GM23338 (cell line): ENCODE measurements around the gene NEMF. TPM values are rescaled to one million over a fixed set of nuclear protein-coding genes. Genes with fewer than 3 reads are reported as not detected.
"Not testable (repeated sequence)": the region's sequence is repeated elsewhere in the genome, so short reads cannot be mapped to it uniquely, and the experiment has no call there.

ENCODE experiments used
- ATAC-seq: fragments of 200-7000 bp; cut with Tn5 transposase; 3 replicates; pipeline ENCODE4 v1.9.1; 2020
- DNase-seq: peaks from one replicate; pipeline ENCODE4 v3.0.0-alpha.2; 2015; ENCODE audit warnings: low spot score
- H2AFZ ChIP-seq: fragments of 200-600 bp; sonication (generic); 2 replicates; pipeline ENCODE4 v1.8.0; 2016; ENCODE audit warnings: antibody characterized with exemption, mild to moderate bottlenecking, moderate library complexity
- H3F3A ChIP-seq: fragments of 200-600 bp; sonication (generic); replicated peaks from 2 replicates; pipeline ENCODE4 v1.8.0; 2017; ENCODE audit warnings: antibody characterized with exemption, mixed run types, low read depth
- H3K27ac ChIP-seq: fragments of 200-600 bp; sonication (generic); 2 replicates; pipeline ENCODE4 v1.6.1; 2016; ENCODE audit warnings: low read depth
- H3K27me3 ChIP-seq: fragments of 200-600 bp; sonication (generic); 2 replicates; pipeline ENCODE4 v1.8.0; 2016; ENCODE audit warnings: mild to moderate bottlenecking, mixed run types, moderate library complexity; ENCODE audit not compliant: insufficient read depth
- H3K36me3 ChIP-seq: fragments of 200-600 bp; sonication (generic); 2 replicates; pipeline ENCODE4 v1.8.0; 2016; ENCODE audit warnings: mild to moderate bottlenecking; ENCODE audit not compliant: insufficient read depth
- H3K4me1 ChIP-seq: fragments of 200-600 bp; sonication (generic); 2 replicates; pipeline ENCODE4 v1.8.0; 2016; ENCODE audit warnings: mild to moderate bottlenecking, moderate library complexity; ENCODE audit not compliant: insufficient read depth
- H3K4me2 ChIP-seq: fragments of 200-600 bp; sonication (generic); 2 replicates; pipeline ENCODE4 v1.7.1; 2017; ENCODE audit warnings: mixed run types
- H3K4me3 ChIP-seq: fragments of 200-600 bp; sonication (generic); 2 replicates; pipeline ENCODE4 v1.6.1; 2016; ENCODE audit warnings: mixed run types
- H3K79me2 ChIP-seq: fragments of 200-600 bp; sonication (generic); replicated peaks from 2 replicates; pipeline ENCODE4 v1.8.0; 2017; ENCODE audit warnings: mild to moderate bottlenecking; ENCODE audit not compliant: insufficient read depth
- H3K9me2 ChIP-seq: fragments of 200-600 bp; sonication (generic); 2 replicates; pipeline ENCODE4 v1.8.0; 2017; ENCODE audit not compliant: insufficient read depth
- H4K20me1 ChIP-seq: fragments of 200-600 bp; sonication (generic); replicated peaks from 2 replicates; pipeline ENCODE4 v1.8.0; 2017; ENCODE audit warnings: mild to moderate bottlenecking; ENCODE audit not compliant: insufficient read depth
- H3K27ac Mint-ChIP-seq: 2 replicates; pipeline ENCODE4 v1.8.0; 2020; ENCODE audit warnings: inconsistent platforms, mild to moderate bottlenecking, moderate library complexity, mixed read lengths
- H3K27me3 Mint-ChIP-seq: 3 replicates; pipeline ENCODE4 v1.8.0; 2022; ENCODE audit warnings: low read depth, mild to moderate bottlenecking, moderate library complexity, mixed read lengths, inconsistent platforms; ENCODE audit not compliant: insufficient read depth, poor library complexity
- H3K36me3 Mint-ChIP-seq: 3 replicates; pipeline ENCODE4 v1.8.0; 2021; ENCODE audit warnings: low read depth, mild to moderate bottlenecking, inconsistent platforms, moderate library complexity, mixed read lengths
- H3K4me1 Mint-ChIP-seq: 3 replicates; pipeline ENCODE4 v1.8.0; 2020; ENCODE audit warnings: mild to moderate bottlenecking, inconsistent platforms, mixed read lengths
- H3K4me3 Mint-ChIP-seq: 3 replicates; pipeline ENCODE4 v1.8.0; 2021; ENCODE audit warnings: moderate library complexity, mild to moderate bottlenecking, inconsistent platforms, mixed read lengths
- H3K9me3 Mint-ChIP-seq: 3 replicates; pipeline ENCODE4 v1.8.0; 2020; ENCODE audit warnings: moderate library complexity, mild to moderate bottlenecking, inconsistent platforms, mixed read lengths
- EZH2 ChIP-seq: fragments of 200-600 bp; sonication (generic); IDR thresholded peaks from one replicate; pipeline ENCODE4 v1.8.0; 2017; ENCODE audit warnings: antibody characterized with exemption, mild to moderate bottlenecking, low read depth; ENCODE audit not compliant: unreplicated experiment
- REST ChIP-seq: IDR thresholded peaks from one replicate; pipeline ENCODE4 v1.6.1; 2018; ENCODE audit warnings: antibody characterized with exemption; ENCODE audit not compliant: unreplicated experiment
- ZNF462 ChIP-seq: fragments of 250-450 bp; sonication (Bioruptor Pico); IDR thresholded peaks from 2 replicates; pipeline ENCODE4 v1.5.0; 2020; ENCODE audit warnings: mild to moderate bottlenecking, moderate library complexity
- polyA plus RNA-seq: library from polyadenylated mRNA; unstranded; fragments of >200 nt; fragmentation: Nextera tagmentation; extraction: Ambion mirVana; gene quantifications from 2 replicates; pipeline ENCODE4 v1.2.1, GENCODE V29; 2016
- total RNA-seq: library from RNA; depleted of rRNA; stranded (reverse); fragments of >200 nt; shearing (Covaris generic); gene quantifications from 2 replicates; pipeline ENCODE4 v1.2.3, GENCODE V29; 2014

The NEMF gene
- total and polyA plus RNA-seq, 2 experiments from 2014 or later = 58.4 to 88.1 TPM

GRCh38 chr14:49896966-49897365 is 44.4 kb upstream of the NEMF start (continued):
- TF ChIP-seq ZNF462 = no peak
- TF ChIP-seq REST = no peak
- no peak for TF ChIP-seq EZH2

- Mint-ChIP-seq H3K36me3 (peaks cover 36% of the 10 kb centered on the region), H3K4me3 (peak overlapping the region; percentile 98), H3K4me1 (peaks cover 31% of the 10 kb centered on the region)
- DNase-seq, ATAC-seq, H3K27ac Mint-ChIP-seq, H3K9me2 ChIP-seq, H3K36me3 ChIP-seq, H2AFZ ChIP-seq, H3K27me3 ChIP-seq, H3K27ac ChIP-seq, H3K27me3 Mint-ChIP-seq, H3F3A ChIP-seq, H3K9me3 Mint-ChIP-seq: not testable (repeated sequence)
- Histone ChIP-seq H3K4me1 (peaks cover 26% of the 10 kb centered on the region), H3K79me2 (peaks cover 52% of the 10 kb centered on the region), H3K4me3 (peak overlapping the region; percentile 95; the same call in 1 of the 2 replicates), H4K20me1 (peaks cover 22% of the 10 kb centered on the region), H3K4me2 (peak overlapping the region; percentile 79)
Measured at GRCh38 chr14:49896272-49896671, 43.7 kb upstream of the NEMF start.
